ENCODE data around the gene MAP3K14.

DNA sequence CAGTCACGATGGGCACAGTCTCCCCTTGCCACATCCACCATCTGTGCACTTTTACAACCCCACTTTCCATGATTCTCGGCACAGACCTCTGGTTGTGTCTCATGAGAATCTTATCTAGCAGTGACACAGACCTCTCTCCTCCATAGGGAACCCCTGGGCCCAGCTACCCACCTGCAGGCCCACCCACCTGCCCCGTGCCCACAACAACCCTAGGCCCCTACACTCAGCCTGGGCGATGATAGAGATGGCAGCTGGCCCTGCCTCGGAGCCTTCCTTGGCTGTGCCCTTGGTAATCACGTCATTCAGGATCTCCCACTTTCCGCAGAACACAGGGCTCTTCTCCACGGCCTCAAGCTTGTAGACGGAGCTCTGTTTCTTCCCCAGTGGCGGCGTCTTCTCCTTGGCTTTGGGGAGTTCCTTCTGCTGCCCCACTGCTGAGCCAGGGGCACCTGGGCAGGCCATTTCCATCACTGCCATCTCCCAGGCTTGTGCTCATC, 26.5 kb downstream of the MAP3K14 start:
- TF ChIP-seq CTCF (IDR thresholded peaks at IDR 0.05) (no peak), POLR2A (IDR thresholded peaks at IDR 0.05) (no peak)
